HepG2 (cell line): ENCODE measurements around the gene TMEM266. TPM values are rescaled to one million over a fixed set of nuclear protein-coding genes. Genes with fewer than 3 reads are reported as not detected.
A peak's percentile ranks its signal among the peaks of the same experiment; 100 is the strongest.

Experiments
- ATAC-seq: fragments of 200-7000 bp; cut with Tn5 transposase; 3 replicates; pipeline ENCODE4 v1.9.1; 2020; ENCODE audit warnings: mild to moderate bottlenecking, moderate library complexity
- BruUV-seq: library from RNA; stranded (reverse); fragments of 400-500 nt; replicated peaks from 2 replicates; lab custom pipeline; 2021; lab: Mats Ljungman, UMichigan
- CTCF ChIA-PET: fragments of 300-600 bp; formaldehyde crosslinking; extraction: SDS; loops from one replicate; lab custom pipeline; 2021; ENCODE audit warnings: low total read pairs, inconsistent platforms, low intra/inter-chr PET ratio; lab: Yijun Ruan, JAX
- POLR2A ChIA-PET: fragments of 350-600 bp; sonication (Branson Sonifier 250); formaldehyde crosslinking; loops from one replicate; lab custom pipeline; 2020; ENCODE audit warnings: antibody characterized with exemption, inconsistent platforms; lab: Yijun Ruan, JAX
- DNase-seq: peaks from one replicate; pipeline ENCODE4 v3.0.0-alpha.2; 2015; ENCODE audit warnings: low spot score
- FAIRE-seq: peaks from 3 replicates; lab custom pipeline; 2011; peaks lifted over from hg19 to GRCh38; lab: Jason Lieb, UNC
- H2AFZ ChIP-seq: one replicate; pipeline ENCODE4 v1.6.1; 2011; ENCODE audit warnings: low read length, inconsistent platforms
- H3K27ac ChIP-seq: fragments of 300-600 bp; 3 replicates; pipeline ENCODE4 v1.8.0; 2011; ENCODE audit warnings: mixed run types, mild to moderate bottlenecking, mixed read lengths, low read length, inconsistent platforms; ENCODE audit not compliant: insufficient read depth; ENCODE audit errors: extremely low read length
- H3K27me3 ChIP-seq, 2 experiments: fragments of 200-600 bp in 1 of 2; 2 replicates in 1 of 2; 3 replicates in 1 of 2; pipeline versions ENCODE4 v1.6.0 to v1.8.0; 2011; ENCODE audit warnings: low read length in 2 of 2, mild to moderate bottlenecking in 2 of 2, moderate library complexity in 2 of 2, inconsistent platforms in 1 of 2; ENCODE audit not compliant: insufficient read depth in 2 of 2, control insufficient read depth in 1 of 2
- H3K36me3 ChIP-seq, 2 experiments: fragments of 200-600 bp in 1 of 2; replicated peaks in 1 of 2; 2 replicates in 1 of 2; 3 replicates in 1 of 2; pipeline versions ENCODE4 v1.5.1 to v1.8.0; 2011; ENCODE audit warnings: low read length in 2 of 2, inconsistent platforms in 1 of 2; ENCODE audit not compliant: insufficient read depth in 2 of 2, control insufficient read depth in 1 of 2
- H3K4me1 ChIP-seq: 2 replicates; pipeline ENCODE4 v1.5.1; 2012; ENCODE audit warnings: low read length, inconsistent platforms; ENCODE audit not compliant: insufficient read depth
- H3K4me2 ChIP-seq: 2 replicates; pipeline ENCODE4 v1.6.0; 2011; ENCODE audit warnings: low read depth, low read length, inconsistent platforms
- H3K4me3 ChIP-seq, 3 experiments: fragments of 200-600 bp in 1 of 3; sonication (generic), shearing (Covaris generic) in 1 of 3; replicated peaks in 1 of 3; 2 replicates each; pipeline ENCODE4 v1.5.1; 2011 to 2016; ENCODE audit warnings: low read length in 3 of 3, inconsistent platforms in 2 of 3, low read depth in 2 of 3, mild to moderate bottlenecking in 2 of 3, control low read depth in 1 of 3, mixed read lengths in 1 of 3; ENCODE audit not compliant: insufficient read depth in 1 of 3
- H3K79me2 ChIP-seq: one replicate; pipeline ENCODE4 v1.6.1; 2011; ENCODE audit warnings: low read length, inconsistent platforms; ENCODE audit not compliant: insufficient read depth
- H3K9ac ChIP-seq: 2 replicates; pipeline ENCODE4 v1.6.0; 2011; ENCODE audit warnings: mild to moderate bottlenecking, low read depth, low read length, inconsistent platforms; ENCODE audit not compliant: insufficient read depth
- H3K9me3 ChIP-seq: 2 replicates; pipeline ENCODE4 v1.5.1; 2012; ENCODE audit warnings: mild to moderate bottlenecking, low read length
- H4K20me1 ChIP-seq: 2 replicates; pipeline ENCODE4 v1.6.0; 2011; ENCODE audit warnings: inconsistent platforms, mild to moderate bottlenecking, low read length, moderate library complexity; ENCODE audit not compliant: insufficient read depth
- ATF1 ChIP-seq: IDR thresholded peaks from 2 replicates; pipeline ENCODE4 v1.6.1; 2016; ENCODE audit warnings: mild to moderate bottlenecking, control low read depth
- ATF7 ChIP-seq, 2 experiments: fragments of 450-650 bp in 1 of 2; sonication (generic) in 1 of 2; formaldehyde crosslinking in 1 of 2; IDR thresholded peaks; 2 replicates each; pipeline versions ENCODE4 v1.4.0 to v1.6.1; 2016 to 2020; ENCODE audit warnings: antibody characterized with exemption in 1 of 2, mild to moderate bottlenecking in 1 of 2, missing genetic modification reagents in 1 of 2
- CREB1 ChIP-seq, 2 experiments: fragments of 450-650 bp in 1 of 2; IDR thresholded peaks; 2 replicates each; pipeline ENCODE4 v1.6.1; 2016 to 2017; ENCODE audit warnings: control low read depth in 1 of 2, mild to moderate bottlenecking in 1 of 2, missing compliant biosample characterization in 1 of 2, missing genetic modification characterization in 1 of 2
- GABPA ChIP-seq, 2 experiments: IDR thresholded peaks; 2 replicates each; pipeline ENCODE4 v1.6.1; 2011 to 2016; ENCODE audit warnings: low read depth in 2 of 2, low read length in 1 of 2, missing biosample characterization in 1 of 2, missing genetic modification characterization in 1 of 2
- HHEX ChIP-seq: IDR thresholded peaks from 2 replicates; pipeline ENCODE4 v1.6.1; 2016; ENCODE audit warnings: control low read depth
- KDM3A ChIP-seq: IDR thresholded peaks from 2 replicates; pipeline ENCODE4 v1.6.1; 2018; ENCODE audit warnings: low read depth, missing compliant biosample characterization
- MAFF ChIP-seq: IDR thresholded peaks from 2 replicates; pipeline ENCODE4 v1.6.1; 2011; ENCODE audit warnings: low read depth, low read length, improper control_type of control experiment
- MTA1 ChIP-seq: sonication (generic); formaldehyde crosslinking; IDR thresholded peaks from 2 replicates; pipeline ENCODE4 v1.4.0; 2020; ENCODE audit warnings: missing genetic modification reagents, mild to moderate bottlenecking, borderline replicate concordance
- NBN ChIP-seq: fragments of 450-650 bp; conservative IDR thresholded peaks from 2 replicates; pipeline ENCODE4 v1.6.1; 2017
- REST ChIP-seq, 2 experiments: IDR thresholded peaks; 2 replicates each; pipeline ENCODE4 v1.6.1; 2011 to 2012; ENCODE audit warnings: low read length in 2 of 2, borderline replicate concordance in 1 of 2, low read depth in 1 of 2, mild to moderate bottlenecking in 1 of 2, moderate library complexity in 1 of 2
- ZBTB25 ChIP-seq: IDR thresholded peaks from 2 replicates; pipeline ENCODE4 v1.6.1; 2018; ENCODE audit warnings: missing genetic modification reagents
- ZFP37 ChIP-seq: sonication (generic); formaldehyde crosslinking; IDR thresholded peaks from 2 replicates; pipeline ENCODE4 v1.4.0; 2020; ENCODE audit warnings: missing genetic modification reagents, borderline replicate concordance
- ZMYM4 ChIP-seq: sonication (generic); formaldehyde crosslinking; IDR thresholded peaks from 2 replicates; pipeline ENCODE4 v1.8.1; 2023; ENCODE audit warnings: mild to moderate bottlenecking, missing genetic modification reagents
- ZNF350 ChIP-seq: sonication (generic); formaldehyde crosslinking; IDR thresholded peaks from 2 replicates; pipeline ENCODE4 v1.4.0; 2020; ENCODE audit warnings: mild to moderate bottlenecking, low read depth, missing genetic modification reagents, borderline replicate concordance
- ZNF660 ChIP-seq: sonication (generic); formaldehyde crosslinking; IDR thresholded peaks from 2 replicates; pipeline ENCODE4 v1.5.1; 2020; ENCODE audit warnings: mild to moderate bottlenecking, low read depth, missing genetic modification reagents, borderline replicate concordance
- WGBS: methylation state at CpG from one replicate; pipeline ENCODE4 v1.1.6; 2017; ENCODE audit warnings: low lambda C conversion rate; 5-methylcytosine and 5-hydroxymethylcytosine counted together
- in situ Hi-C: cut with HindIII; loops from 2 replicates; pipeline ENCODE4 v1.10.0; 2017; ENCODE audit warnings: low pct_unique_long_range_greater_than_20kb; ENCODE audit not compliant: extremely low pct_ligation_motif_present
- intact Hi-C: fragments of 100-400 bp; cut with micrococcal nuclease; formaldehyde crosslinking; loops from one replicate; pipeline ENCODE4 v1.10.0; 2022; ENCODE audit not compliant: unreplicated experiment
- polyA plus RNA-seq, 8 experiments: library from polyadenylated mRNA; depleted of rRNA in 3 of 8; stranded (reverse) in 7 of 8; unstranded in 1 of 8; fragments of >200 nt; fragmentation: Illumina TruSeq in 4 of 8; extraction: Trizol in 4 of 8; gene quantifications; 2 replicates each; pipeline versions ENCODE4 v1.2.1 to v1.2.3, GENCODE V29; 2011 to 2016; ENCODE audit warnings: low read depth in 4 of 8, missing spikeins in 1 of 8, mixed read lengths in 1 of 8; ENCODE audit not compliant: insufficient read depth in 1 of 8
- total RNA-seq, 5 experiments: library from RNA; depleted of rRNA; stranded (reverse); fragments of >200 nt; fragmentation: Illumina TruSeq; extraction: Trizol; gene quantifications; 2 replicates each; pipeline ENCODE4 v1.2.3, GENCODE V29; 2016; ENCODE audit warnings: low read depth in 1 of 5

Gene TMEM266
- total and polyA plus RNA-seq, 2 of the 13 experiments (the other 11 are each of a cell fraction or from before 2014, with no cell fraction given) = 0.04 TPM; not detected in 1

GRCh38 chr15:76033438-76033837 lies 26.3 kb upstream of the TMEM266 start:
- Histone ChIP-seq H3K4me2 (no peak overlapping the region), H3K79me2 (no peaks in the 10 kb centered on the region), H3K27ac (no peak overlapping the region), H3K27me3 (peaks cover 0 to 16% of the 10 kb centered on the region in 2 experiments; a peak in 1 of 5 replicates), H3K36me3 (no peaks in the 10 kb centered on the region), H4K20me1 (no peaks in the 10 kb centered on the region), H3K9me3 (no peaks in the 10 kb centered on the region), H3K9ac (no peak overlapping the region), H3K4me1 (no peaks in the 10 kb centered on the region), H2AFZ (no peak overlapping the region), H3K4me3 (no peak overlapping the region)
- 42% methylated on average over 1 of the region's 1 CpG for WGBS
- intact Hi-C loops = no loop called here
- TF ChIP-seq GABPA (IDR thresholded peaks at IDR 0.05; ENCODE audit: low read depth, low read length) = no peak
- TF ChIP-seq GABPA (CRISPR knock-in tag; IDR thresholded peaks at IDR 0.05; ENCODE audit: low read depth) = no peak
- peak; percentile 93 for TF ChIP-seq ATF7 (IDR thresholded peaks at IDR 0.05)
- TF ChIP-seq ATF7 (CRISPR knock-in tag; IDR thresholded peaks at IDR 0.05) = no peak
- TF ChIP-seq ATF1 (CRISPR knock-in tag) = no peak
- no peak for TF ChIP-seq ZNF660
- TF ChIP-seq CREB1 (IDR thresholded peaks at IDR 0.05) = peak; percentile 24; the same call in 1 of the 2 replicates
- no peak for TF ChIP-seq CREB1 (CRISPR knock-in tag; IDR thresholded peaks at IDR 0.05)
- no peak for ATAC-seq
- no peak for DNase-seq
- POLR2A ChIA-PET = no interaction called here
- in situ Hi-C loops = no loop called here
- CTCF ChIA-PET = no interaction called here
- no peak for FAIRE-seq
- no TSS peak for BruUV-seq

- ATAC-seq (no peak), DNase-seq (no peak), FAIRE-seq (no peak)
- H3K36me3 ChIP-seq = no peaks in the 10 kb centered on the region
- POLR2A ChIA-PET = no interaction called here
- no peaks in the 10 kb centered on the region for H3K9me3 ChIP-seq
- BruUV-seq = no TSS peak
- no peak overlapping the region for H3K9ac ChIP-seq
- intact Hi-C loops = no loop called here
- H3K4me3 ChIP-seq = no peak overlapping the region
- H3K4me1 ChIP-seq = no peaks in the 10 kb centered on the region
- in situ Hi-C loops = no loop called here
- H3K27me3 ChIP-seq = peaks cover 0 to 16% of the 10 kb centered on the region in 2 experiments; a peak in 1 of 5 replicates
- no peaks in the 10 kb centered on the region for H4K20me1 ChIP-seq
- H2AFZ ChIP-seq = no peak overlapping the region
- 35% methylated on average over 2 of the region's 2 CpGs for WGBS
- H3K27ac ChIP-seq = no peak overlapping the region
- H3K79me2 ChIP-seq = no peaks in the 10 kb centered on the region
- CTCF ChIA-PET = no interaction called here
- H3K4me2 ChIP-seq = no peak overlapping the region
- TF ChIP-seq MAFF (no peak), ZNF350 (CRISPR knock-in tag) (no peak), ZBTB25 (CRISPR knock-in tag) (no peak), ZMYM4 (CRISPR knock-in tag) (no peak), ZFP37 (CRISPR knock-in tag) (no peak), REST (IDR thresholded peaks at IDR 0.05; ENCODE audit: borderline replicate concordance in 1 of 2, low read depth in 1 of 2, low read length in 2 of 2) (no peak), MTA1 (no peak), KDM3A (no peak), NBN (no peak), HHEX (CRISPR knock-in tag) (no peak)
These were observed 25.7 kb upstream of the TMEM266 start for GRCh38 chr15:76034111-76034510.
